GM10266 (cell line): Measurements from ENCODE around the gene NOL12.

Experiments
- DNase-seq: peaks from one replicate; pipeline ENCODE4 v3.0.0; 2012; ENCODE audit errors: extremely low spot score
- CTCF ChIP-seq: IDR thresholded peaks from 2 replicates; pipeline ENCODE4 v1.5.1; 2012; ENCODE audit warnings: mild to moderate bottlenecking, low read depth; ENCODE audit not compliant: control insufficient read depth, insufficient read depth; ENCODE audit errors: missing control alignments

Gene NOL12

GRCh38 chr22:37686002-37686982 lies at the start of gene NOL12:
Gene NOL12, plus strand, starts transcription at chr22:37686343. Its CDS starts 50 bp downstream, at chr22:37686393.
- DNase-seq = peak; percentile 83
- TF ChIP-seq CTCF = no peak

GRCh38 chr22:37636949-37637273 lies 49.2 kb upstream of the NOL12 start:
- no peak for TF ChIP-seq CTCF
- no peak for DNase-seq

GRCh38 chr22:37638391-37639069 lies 47.6 kb upstream of the NOL12 start:
- DNase-seq = no peak
- TF ChIP-seq CTCF = no peak

GRCh38 chr22:37639070-37639760 lies 46.9 kb upstream of the NOL12 start, which contains the start of gene SH3BP1:
Gene SH3BP1, plus strand, starts transcription at chr22:37639669. Its CDS starts 119 bp downstream, at chr22:37639788.
- DNase-seq = peak; percentile 83
- TF ChIP-seq CTCF = no peak

GRCh38 chr22:37639771-37640590 lies 46.2 kb upstream of the NOL12 start:
- peak; percentile 67 for DNase-seq
- no peak for TF ChIP-seq CTCF

GRCh38 chr22:37640591-37641560 lies 45.3 kb upstream of the NOL12 start:
- TF ChIP-seq CTCF = no peak
- no peak for DNase-seq
